Measurements from ENCODE around the gene RND1.
A peak's percentile ranks its signal among the peaks of the same experiment; 100 is the strongest.

The RND1 gene

GRCh38 chr12:48811437-48812090 lies 54.1 kb downstream of the RND1 start:
- Mint-ChIP-seq H3K4me1 (peaks cover 31% of the 10 kb centered on the region), H3K9me3 (no peaks in the 10 kb centered on the region), H3K27ac (no peak overlapping the region), H3K27me3 (peaks cover 11% of the 10 kb centered on the region), H3K4me3 (no peak overlapping the region)
- no peak for DNase-seq
- no peak for ATAC-seq

- H3K27ac Mint-ChIP-seq: peak overlapping the region in 1 of 2 donors; percentile 35
- ATAC-seq (no peak), DNase-seq (no peak)
- H3K4me3 Mint-ChIP-seq: no peak overlapping the region
- H3K27me3 Mint-ChIP-seq: peaks cover 5% of the 10 kb centered on the region
- peaks cover 25% of the 10 kb centered on the region for H3K4me1 Mint-ChIP-seq
- H3K9me3 Mint-ChIP-seq: no peaks in the 10 kb centered on the region
These were observed 54.7 kb downstream of the RND1 start for GRCh38 chr12:48810903-48811431.

- Mint-ChIP-seq H3K4me1 (peaks cover 13% of the 10 kb centered on the region), H3K27me3 (no peaks in the 10 kb centered on the region), H3K9me3 (no peaks in the 10 kb centered on the region), H3K27ac (no peak overlapping the region), H3K4me3 (no peak overlapping the region)
- ATAC-seq (no peak), DNase-seq (no peak)
These were observed 57.7 kb downstream of the RND1 start for GRCh38 chr12:48807981-48808380.

Measured in stimulated activated naive CD8-positive, alpha-beta T cell treated with anti-CD3 and anti-CD28 coated beads, Interleukin-15, amount 100 ng/mL, for 72 hours (primary cell).